Stimulated activated CD4-positive, alpha-beta T cell treated with anti-CD3 and anti-CD28 coated beads, TNF-alpha, amount 100 ng/mL, for 1 hour (primary cell): ENCODE measurements around the gene GPHN.

Experiments used
- DNase-seq, 3 donors: peaks; one replicate each; pipeline ENCODE4 v3.0.0-alpha.2; 2020; ENCODE audit warnings: low read depth in 3 of 3, low spot score in 1 of 3

GPHN gene

DNA sequence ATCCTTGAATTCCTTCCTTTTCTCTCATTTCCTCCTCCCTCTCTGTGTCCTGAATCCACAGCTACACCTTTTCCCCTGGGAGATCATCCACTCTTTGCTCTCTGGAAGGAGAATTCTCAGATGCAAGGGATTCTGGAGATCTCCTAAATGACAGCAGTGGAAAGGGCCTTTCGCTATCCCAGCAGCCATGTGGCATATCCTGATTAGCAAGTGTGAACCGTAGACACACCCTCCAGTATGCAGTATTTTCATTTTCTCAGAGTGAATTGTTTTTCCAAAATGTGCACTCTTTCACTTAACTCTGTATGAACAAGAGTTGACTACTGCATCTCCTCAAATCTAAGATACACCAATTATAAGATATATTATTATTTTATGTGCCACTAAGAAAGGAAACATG, 687.3 kb downstream of the GPHN start:
- DNase-seq: no peak

DNA sequence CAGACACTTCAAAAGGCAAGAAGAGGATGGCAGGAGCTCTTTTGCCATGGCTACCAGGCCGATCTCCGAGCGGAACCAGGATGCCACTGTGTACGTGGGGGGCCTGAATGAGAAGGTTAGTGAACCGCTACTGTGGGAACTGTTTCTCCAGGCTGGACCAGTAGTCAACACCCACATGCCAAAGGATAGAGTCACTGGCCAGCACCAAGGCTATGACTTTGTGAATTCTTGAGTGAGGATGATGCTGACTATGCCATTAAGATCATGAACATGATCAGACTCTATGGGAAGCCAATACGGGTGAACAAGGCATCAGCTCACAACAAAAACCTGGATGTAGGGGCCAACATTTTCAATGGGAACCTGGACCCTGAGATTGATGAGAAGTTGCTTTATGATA, 691.1 kb downstream of the GPHN start:
- no peak for DNase-seq

DNA sequence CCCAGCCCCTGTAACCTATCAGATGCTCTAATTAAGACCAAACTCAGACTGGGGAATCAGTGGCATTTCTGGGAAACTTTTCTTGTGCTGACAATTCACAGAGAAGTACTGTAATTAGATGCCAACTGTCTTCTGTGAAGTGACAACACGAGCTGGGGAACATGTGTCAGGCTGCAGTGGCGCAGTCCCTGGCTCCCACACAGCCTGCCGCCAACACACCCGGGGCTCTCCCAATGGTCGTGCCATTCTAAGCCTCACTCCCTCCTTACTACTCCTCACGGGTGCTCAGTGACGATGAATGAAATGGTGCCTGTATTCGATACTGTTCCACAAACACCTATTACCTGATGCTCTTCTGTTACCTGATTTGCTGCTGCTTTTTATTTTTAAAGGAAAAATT, 699.9 kb downstream of the GPHN start:
- DNase-seq: no peak

DNA sequence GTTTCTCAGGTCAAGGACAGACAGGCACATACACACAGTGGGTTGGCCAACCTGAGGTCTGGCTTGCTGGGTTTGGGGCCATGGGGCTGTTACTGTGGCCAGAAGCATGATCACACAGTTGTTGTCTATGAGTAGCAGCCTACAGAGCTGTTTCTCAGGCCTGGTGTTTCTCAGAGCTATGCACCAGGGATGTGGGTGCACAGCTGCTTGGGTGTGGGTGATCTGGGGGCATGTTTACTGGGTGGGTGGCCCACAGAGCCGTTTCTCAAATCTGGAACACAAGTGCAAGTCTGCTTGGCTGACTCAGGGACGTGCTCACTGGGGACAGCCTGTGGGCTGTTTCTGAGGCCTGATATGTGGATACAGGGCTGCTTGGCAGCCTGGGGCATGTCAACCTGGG, 710.2 kb downstream of the GPHN start:
- no peak for DNase-seq

DNA sequence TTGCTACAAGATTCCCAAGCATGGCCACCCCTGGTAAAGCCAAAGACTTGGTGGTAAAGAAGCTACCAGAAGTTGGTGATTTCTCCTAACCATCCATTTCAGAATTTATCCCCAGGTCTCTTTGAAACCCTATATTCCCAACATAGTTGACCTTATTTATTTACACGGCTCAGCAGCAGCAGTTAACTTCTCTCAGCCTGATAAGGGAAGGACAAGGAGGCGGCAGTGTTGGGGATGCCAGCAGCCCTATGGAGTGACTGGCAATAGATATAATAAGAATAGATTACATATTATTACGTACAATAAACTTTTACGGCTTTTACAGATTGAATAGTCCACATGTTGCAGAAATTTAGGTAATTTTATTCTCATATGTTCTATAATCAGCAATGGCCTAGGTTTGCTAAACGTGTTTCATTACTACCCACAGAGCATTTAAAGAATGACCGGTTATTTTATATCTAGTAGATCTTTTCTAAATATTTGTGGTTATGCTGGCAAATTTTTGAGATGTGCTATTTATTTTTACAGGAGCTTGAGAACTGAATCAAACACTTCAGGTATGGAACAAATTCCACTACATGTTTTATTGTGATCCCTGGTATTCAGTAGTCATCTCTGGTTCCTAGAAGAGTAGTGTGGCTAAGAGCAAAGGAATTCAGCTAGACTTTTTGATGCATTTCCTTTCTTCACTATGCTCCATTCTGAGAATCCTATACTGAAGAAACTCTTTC, 713.5 kb downstream of the GPHN start:
- DNase-seq: no peak

DNA sequence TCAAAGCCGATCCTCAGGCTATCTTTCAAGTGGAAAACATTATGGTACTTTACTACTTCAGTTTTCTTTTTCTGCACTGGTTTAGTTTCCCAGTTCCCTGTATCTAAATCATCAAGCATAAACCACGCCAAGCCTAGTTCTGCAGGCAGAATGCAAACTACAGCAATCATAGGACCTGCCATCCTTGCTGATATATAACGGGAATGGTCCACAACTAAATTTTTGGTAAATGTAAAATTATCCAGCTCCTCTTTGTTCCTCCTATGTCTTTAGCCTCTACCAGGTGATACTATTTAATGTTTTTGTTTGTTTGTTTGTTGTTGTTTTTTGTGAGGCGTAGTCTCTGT, 714.0 kb downstream of the GPHN start:
- DNase-seq: no peak

DNA sequence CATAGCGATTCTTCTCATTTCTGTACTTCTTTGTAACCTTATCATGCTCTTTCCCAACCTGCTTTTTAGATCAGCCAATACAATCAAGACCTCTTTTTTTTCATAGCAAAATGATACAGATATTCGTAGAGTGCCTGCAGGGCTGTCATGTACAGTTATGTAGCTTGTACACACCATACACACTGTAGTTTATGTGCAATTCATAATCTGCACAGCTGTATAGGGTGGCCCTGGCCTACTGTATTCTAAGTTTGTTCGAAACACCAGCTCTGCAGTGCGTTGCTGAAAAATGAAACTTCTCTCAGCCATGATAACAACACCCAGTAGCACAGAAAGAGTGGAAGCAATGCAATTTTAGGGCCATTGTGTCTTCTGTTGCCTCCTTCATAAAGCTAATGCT, 717.6 kb downstream of the GPHN start:
- no peak for DNase-seq

DNA sequence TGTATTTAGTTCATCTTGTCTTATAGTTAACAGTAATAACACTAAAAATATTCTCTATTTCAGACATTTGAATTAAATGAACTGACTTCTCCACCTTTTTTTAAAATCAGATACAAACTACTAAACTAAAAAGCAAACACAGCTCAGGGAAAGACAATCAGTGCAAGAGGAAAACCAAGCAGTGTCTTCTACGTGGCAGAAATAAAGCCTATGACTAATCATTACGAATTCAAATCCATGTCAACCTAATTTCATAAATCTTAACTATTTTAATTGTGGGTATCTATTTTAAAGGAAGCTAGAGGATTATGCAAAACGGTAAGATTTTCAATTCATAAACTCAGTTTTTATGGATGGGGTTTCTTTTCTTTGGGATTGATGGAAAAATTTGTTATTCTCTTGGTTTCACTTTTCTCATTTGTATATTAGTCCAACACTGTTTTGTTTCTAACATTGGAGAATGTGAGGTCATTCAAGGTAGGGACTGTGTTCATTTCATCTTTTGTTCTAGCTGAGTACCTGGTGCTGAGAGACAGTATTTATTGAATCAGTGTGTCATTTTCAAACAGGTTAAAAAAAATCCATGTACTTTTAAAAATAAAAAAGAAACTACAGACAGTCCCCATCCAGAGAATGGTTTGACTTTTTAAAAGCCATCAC, 720.5 kb downstream of the GPHN start:
- DNase-seq: no peak
